Hepatocyte (in vitro differentiated cells): Measurements from ENCODE around the gene CMSS1. TPM values are rescaled to one million over a fixed set of nuclear protein-coding genes. Genes with fewer than 3 reads are reported as not detected.

Experiments used
- DNase-seq: peaks from one replicate; pipeline ENCODE4 v3.0.0-alpha.2; 2016; ENCODE audit warnings: low spot score
- H2AFZ ChIP-seq: fragments of 200-600 bp; sonication (generic); 2 replicates; pipeline ENCODE4 v1.6.0; 2016; ENCODE audit warnings: antibody characterized with exemption, mild to moderate bottlenecking
- H3K27ac ChIP-seq: fragments of 200-600 bp; sonication (generic); 2 replicates; pipeline ENCODE4 v1.5.1; 2016; ENCODE audit warnings: mild to moderate bottlenecking
- H3K27me3 ChIP-seq: fragments of 200-600 bp; sonication (generic); 2 replicates; pipeline ENCODE4 v1.6.1; 2016
- H3K36me3 ChIP-seq: fragments of 200-600 bp; sonication (generic); replicated peaks from 2 replicates; pipeline ENCODE4 v1.5.1; 2016; ENCODE audit warnings: low read depth; ENCODE audit not compliant: insufficient read depth
- H3K4me1 ChIP-seq: fragments of 200-600 bp; sonication (generic); 2 replicates; pipeline ENCODE4 v1.5.1; 2016; ENCODE audit warnings: mild to moderate bottlenecking, moderate library complexity; ENCODE audit not compliant: insufficient read depth
- H3K4me2 ChIP-seq: fragments of 200-600 bp; sonication (generic); 2 replicates; pipeline ENCODE4 v1.6.0; 2016
- H3K4me3 ChIP-seq: fragments of 200-600 bp; sonication (generic); 2 replicates; pipeline ENCODE4 v1.5.1; 2016; ENCODE audit warnings: mild to moderate bottlenecking
- H3K79me2 ChIP-seq: fragments of 200-600 bp; sonication (generic); 2 replicates; pipeline ENCODE4 v1.6.0; 2017; ENCODE audit warnings: mild to moderate bottlenecking
- H3K9me2 ChIP-seq: fragments of 200-600 bp; sonication (generic); replicated peaks from 2 replicates; pipeline ENCODE4 v1.6.0; 2017; ENCODE audit warnings: mild to moderate bottlenecking; ENCODE audit not compliant: insufficient read depth
- H3K9me3 ChIP-seq: fragments of 200-600 bp; sonication (generic); 2 replicates; pipeline ENCODE4 v1.5.1; 2016; ENCODE audit warnings: low read depth, mild to moderate bottlenecking
- H4K20me1 ChIP-seq: fragments of 200-600 bp; sonication (generic); 2 replicates; pipeline ENCODE4 v1.6.0; 2016; ENCODE audit warnings: mild to moderate bottlenecking; ENCODE audit not compliant: insufficient read depth, poor library complexity, severe bottlenecking
- CTCF ChIP-seq: fragments of 200-600 bp; sonication (generic); IDR thresholded peaks from 2 replicates; pipeline ENCODE4 v1.5.1; 2016; ENCODE audit warnings: antibody characterized with exemption, mild to moderate bottlenecking; ENCODE audit not compliant: poor library complexity
- EZH2 ChIP-seq: fragments of 200-600 bp; sonication (generic); IDR thresholded peaks from 2 replicates; pipeline ENCODE4 v1.6.1; 2016; ENCODE audit warnings: antibody characterized with exemption, mild to moderate bottlenecking, borderline replicate concordance
- EZH2phosphoT487 ChIP-seq: fragments of 200-600 bp; sonication (generic); IDR thresholded peaks from one replicate; pipeline ENCODE4 v1.6.1; 2018; ENCODE audit warnings: antibody characterized with exemption, mild to moderate bottlenecking, low read depth, moderate library complexity; ENCODE audit not compliant: unreplicated experiment, severe bottlenecking
- WGBS: methylation state at CpG from one replicate; pipeline ENCODE4 v1.1.6; 2016; ENCODE audit warnings: low lambda C conversion rate; ENCODE audit errors: missing lambda C conversion rate; 5-methylcytosine and 5-hydroxymethylcytosine counted together
- polyA plus RNA-seq: library from polyadenylated mRNA; unstranded; fragments of >200 nt; fragmentation: Nextera tagmentation; extraction: Ambion mirVana; gene quantifications from 2 replicates; pipeline ENCODE4 v1.2.1, GENCODE V29; 2016
- total RNA-seq: library from RNA; depleted of rRNA; stranded (reverse); fragments of >200 nt; gene quantifications from 2 replicates; pipeline ENCODE4 v1.2.3, GENCODE V29; 2014

Gene CMSS1
- total and polyA plus RNA-seq, 2 experiments from 2014 or later, result 11.8 to 17.0 TPM

- under 1% methylated on average over 6 of the region's 6 CpGs for WGBS
- peak overlapping the region; percentile 96 for H3K27ac ChIP-seq
- TF ChIP-seq EZH2phosphoT487 (no peak), CTCF (no peak), EZH2 (no peak)
- peaks cover 61% of the 10 kb centered on the region for H3K79me2 ChIP-seq
- H4K20me1 ChIP-seq, result no peaks in the 10 kb centered on the region
- H3K27me3 ChIP-seq, result no peaks in the 10 kb centered on the region
- H3K9me2 ChIP-seq, result no peaks in the 10 kb centered on the region
- H3K36me3 ChIP-seq, result no peaks in the 10 kb centered on the region
- H2AFZ ChIP-seq, result peak overlapping the region; percentile 32
- peak; percentile 43 for DNase-seq
- peak overlapping the region; percentile 36 for H3K4me3 ChIP-seq
- H3K4me1 ChIP-seq, result peaks cover 13% of the 10 kb centered on the region
- H3K9me3 ChIP-seq, result no peaks in the 10 kb centered on the region
- H3K4me2 ChIP-seq, result peak overlapping the region; percentile 74
These were observed 57.9 kb downstream of the CMSS1 start for GRCh38 chr3:99875581-99875928.

GRCh38 chr3:99875929-99876841, 58.5 kb downstream of the CMSS1 start:
- WGBS, result 3% methylated on average over 39 of the region's 63 CpGs
- peaks cover 55% of the 10 kb centered on the region for H3K79me2 ChIP-seq
- H3K4me2 ChIP-seq, result peak overlapping the region; percentile 74
- H3K4me1 ChIP-seq, result peaks cover 8% of the 10 kb centered on the region
- no peaks in the 10 kb centered on the region for H4K20me1 ChIP-seq
- H3K27ac ChIP-seq, result peak overlapping the region; percentile 96
- TF ChIP-seq EZH2, result no peak
- TF ChIP-seq CTCF, result peak; percentile 25
- no peak for TF ChIP-seq EZH2phosphoT487
- no peaks in the 10 kb centered on the region for H3K9me3 ChIP-seq
- no peaks in the 10 kb centered on the region for H3K9me2 ChIP-seq
- H3K36me3 ChIP-seq, result no peaks in the 10 kb centered on the region
- no peaks in the 10 kb centered on the region for H3K27me3 ChIP-seq
- peak; percentile 94 for DNase-seq
- peak overlapping the region; percentile 36 for H2AFZ ChIP-seq
- peak overlapping the region; percentile 36 for H3K4me3 ChIP-seq

GRCh38 chr3:99877031-99877579, 59.4 kb downstream of the CMSS1 start:
- Histone ChIP-seq H3K9me2 (no peaks in the 10 kb centered on the region), H3K4me2 (peak overlapping the region; percentile 74), H3K9me3 (no peaks in the 10 kb centered on the region), H3K4me3 (peak overlapping the region; percentile 36), H3K4me1 (peaks cover 8% of the 10 kb centered on the region), H3K36me3 (no peaks in the 10 kb centered on the region), H3K27me3 (no peaks in the 10 kb centered on the region), H3K27ac (peak overlapping the region; percentile 96), H4K20me1 (no peaks in the 10 kb centered on the region), H2AFZ (no peak overlapping the region), H3K79me2 (peaks cover 46% of the 10 kb centered on the region)
- no peak for DNase-seq
- WGBS, result 48% methylated on average over 4 of the region's 4 CpGs
- no peak for TF ChIP-seq EZH2phosphoT487
- TF ChIP-seq EZH2, result no peak
- TF ChIP-seq CTCF, result no peak
